Panc1 (cell line): ENCODE measurements around the gene RER1. TPM values are rescaled to one million over a fixed set of nuclear protein-coding genes. Genes with fewer than 3 reads are reported as not detected.

Source experiments
- ATAC-seq: fragments of 200-7000 bp; cut with Tn5 transposase; 2 replicates; pipeline ENCODE4 v1.9.1; 2020; ENCODE audit warnings: mild to moderate bottlenecking, moderate library complexity
- BruUV-seq: library from RNA; stranded (reverse); fragments of 400-500 nt; replicated peaks from 2 replicates; lab custom pipeline; 2021; lab: Mats Ljungman, UMichigan
- CTCF ChIA-PET: fragments of 300-600 bp; sonication (Branson Sonifier 250); formaldehyde crosslinking; loops from one replicate; lab custom pipeline; 2022; ENCODE audit warnings: antibody characterized with exemption; lab: Charles Lee
- POLR2A ChIA-PET: fragments of 300-600 bp; sonication (Branson Sonifier 250); formaldehyde crosslinking; loops from one replicate; lab custom pipeline; 2022; ENCODE audit warnings: antibody characterized with exemption; lab: Charles Lee
- DNase-seq: peaks from one replicate; pipeline ENCODE4 v3.0.0-alpha.2; 2010; ENCODE audit warnings: low read depth, low spot score
- H3K27ac ChIP-seq: 2 replicates; pipeline ENCODE4 v1.5.1; 2011; ENCODE audit warnings: mild to moderate bottlenecking, low read length, inconsistent platforms
- H3K27me3 ChIP-seq: fragments of 200-500 bp; sonication (Bioruptor generic); 2 replicates; pipeline ENCODE4 v1.6.0; 2014; ENCODE audit warnings: low read length, inconsistent platforms; ENCODE audit not compliant: control insufficient read depth, insufficient read depth
- H3K36me3 ChIP-seq: fragments of 200-500 bp; sonication (Bioruptor generic); 2 replicates; pipeline ENCODE4 v1.5.1; 2014; ENCODE audit warnings: inconsistent platforms, mild to moderate bottlenecking, low read length, moderate library complexity; ENCODE audit not compliant: control insufficient read depth, insufficient read depth
- H3K4me1 ChIP-seq: 2 replicates; pipeline ENCODE4 v1.5.1; 2011; ENCODE audit warnings: inconsistent platforms, mild to moderate bottlenecking, low read length, moderate library complexity; ENCODE audit not compliant: control insufficient read depth, insufficient read depth
- H3K4me3 ChIP-seq, 2 experiments: 2 replicates each; pipeline ENCODE4 v1.5.1; 2011 to 2012; ENCODE audit warnings: low read depth in 2 of 2, low read length in 2 of 2, mild to moderate bottlenecking in 2 of 2, inconsistent platforms in 1 of 2, moderate library complexity in 1 of 2
- H3K9me3 ChIP-seq: fragments of 200-500 bp; sonication (Bioruptor generic); 2 replicates; pipeline ENCODE4 v1.5.1; 2014; ENCODE audit warnings: low read depth, mild to moderate bottlenecking, inconsistent platforms, low read length, moderate library complexity; ENCODE audit not compliant: control insufficient read depth, insufficient read depth
- CTCF ChIP-seq: fragments of 450-650 bp; IDR thresholded peaks from 2 replicates; pipeline ENCODE4 v1.5.1; 2017; ENCODE audit warnings: mild to moderate bottlenecking
- POLR2AphosphoS5 ChIP-seq: IDR thresholded peaks from 2 replicates; pipeline ENCODE4 v1.6.1; 2012; ENCODE audit warnings: mild to moderate bottlenecking, low read depth, low read length, moderate library complexity
- REST ChIP-seq, 2 experiments: IDR thresholded peaks; 2 replicates each; pipeline ENCODE4 v1.6.1; 2011 to 2012; ENCODE audit warnings: low read depth in 2 of 2, control low read depth in 1 of 2, low read length in 1 of 2, mild to moderate bottlenecking in 1 of 2, moderate library complexity in 1 of 2; ENCODE audit not compliant: insufficient read depth in 1 of 2
- SIN3A ChIP-seq: IDR thresholded peaks from 2 replicates; pipeline ENCODE4 v1.6.1; 2012; ENCODE audit warnings: low read depth, mild to moderate bottlenecking, low read length, moderate library complexity, borderline replicate concordance; ENCODE audit not compliant: insufficient read depth
- TCF7L2 ChIP-seq: IDR thresholded peaks from 2 replicates; pipeline ENCODE4 v1.6.1; 2011; ENCODE audit warnings: mild to moderate bottlenecking, low read depth, low read length, inconsistent platforms
- in situ Hi-C: cut with HindIII; loops from 2 replicates; pipeline ENCODE4 v1.10.0; 2016; ENCODE audit warnings: low sequenced_read_pairs, low pct_unique_long_range_greater_than_20kb
- intact Hi-C: fragments of 100-400 bp; cut with micrococcal nuclease; formaldehyde crosslinking; loops from one replicate; pipeline ENCODE4 v1.10.0; 2022; ENCODE audit not compliant: unreplicated experiment
- total RNA-seq: library from RNA; stranded (reverse); gene quantifications from one replicate; pipeline ENCODE4 v1.2.1, GENCODE V29; 2021; ENCODE audit not compliant: unreplicated experiment

The RER1 gene
- total RNA-seq, 1 experiment from 2014 or later: 235 TPM

DNA sequence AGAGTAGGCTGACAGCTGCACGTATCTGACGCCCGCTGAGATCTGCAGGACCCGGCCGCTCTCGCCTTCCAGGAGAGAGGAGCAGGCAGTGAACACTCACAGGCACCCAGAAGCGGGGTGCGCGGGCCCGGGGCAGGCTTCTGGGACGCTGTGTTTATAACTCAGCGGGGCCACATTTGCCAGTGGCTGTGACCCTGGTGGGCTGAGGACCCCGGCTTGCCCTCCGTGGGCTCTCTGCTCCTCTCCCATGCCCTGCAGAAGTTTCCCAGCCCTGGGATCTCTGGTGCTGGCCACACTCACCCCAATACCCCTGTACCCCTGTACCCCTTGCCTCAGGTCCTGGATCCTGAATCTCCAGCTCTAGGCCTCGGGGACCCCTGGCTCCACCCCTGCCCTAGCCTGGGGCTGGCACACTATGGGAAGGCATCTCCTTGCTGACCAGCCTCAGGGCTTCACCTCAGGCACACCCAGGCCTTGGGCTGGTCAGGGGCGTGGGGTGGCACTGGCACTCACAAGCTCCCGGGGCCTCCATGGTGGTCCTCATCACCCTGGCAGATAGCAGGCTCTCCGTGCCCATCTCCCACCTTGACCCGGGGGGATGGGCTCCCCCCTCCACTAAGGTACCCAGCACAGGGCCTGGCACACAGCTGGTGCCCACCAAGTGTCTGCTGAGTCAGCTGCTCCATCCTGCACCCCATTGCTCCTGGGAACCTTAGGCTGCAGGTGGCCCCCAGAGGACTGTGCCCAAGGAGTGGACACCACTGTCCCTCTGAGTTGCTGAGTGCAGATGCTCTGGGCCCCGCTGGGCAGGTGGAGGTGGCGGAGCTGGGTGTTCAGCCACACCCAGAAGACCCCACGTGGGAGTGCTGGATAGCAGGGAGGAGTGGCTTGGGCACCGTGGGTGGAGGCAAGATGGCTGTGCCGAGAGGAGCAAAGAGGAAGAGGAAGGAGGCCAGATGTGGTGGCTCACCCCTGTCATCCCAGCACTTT is 32.7 kb upstream of the RER1 start:
- ChIA-PET CTCF (no interaction called here), POLR2A (no interaction called here)
- Histone ChIP-seq H3K27ac (no peak overlapping the region), H3K4me3 (no peak overlapping the region), H3K27me3 (no peaks in the 10 kb centered on the region), H3K4me1 (no peaks in the 10 kb centered on the region; the same call in 1 of the 2 replicates), H3K9me3 (no peaks in the 10 kb centered on the region), H3K36me3 (no peaks in the 10 kb centered on the region)
- no peak for DNase-seq
- BruUV-seq: no TSS peak
- no peak for ATAC-seq
- no peak for TF ChIP-seq REST (IDR thresholded peaks at IDR 0.05; ENCODE audit: insufficient read depth in 1 of 2, low read depth in 2 of 2, low read length in 1 of 2)
- TF ChIP-seq TCF7L2: no peak
- no peak for TF ChIP-seq CTCF
- intact Hi-C loops: no loop called here
- in situ Hi-C loops: no loop called here

DNA sequence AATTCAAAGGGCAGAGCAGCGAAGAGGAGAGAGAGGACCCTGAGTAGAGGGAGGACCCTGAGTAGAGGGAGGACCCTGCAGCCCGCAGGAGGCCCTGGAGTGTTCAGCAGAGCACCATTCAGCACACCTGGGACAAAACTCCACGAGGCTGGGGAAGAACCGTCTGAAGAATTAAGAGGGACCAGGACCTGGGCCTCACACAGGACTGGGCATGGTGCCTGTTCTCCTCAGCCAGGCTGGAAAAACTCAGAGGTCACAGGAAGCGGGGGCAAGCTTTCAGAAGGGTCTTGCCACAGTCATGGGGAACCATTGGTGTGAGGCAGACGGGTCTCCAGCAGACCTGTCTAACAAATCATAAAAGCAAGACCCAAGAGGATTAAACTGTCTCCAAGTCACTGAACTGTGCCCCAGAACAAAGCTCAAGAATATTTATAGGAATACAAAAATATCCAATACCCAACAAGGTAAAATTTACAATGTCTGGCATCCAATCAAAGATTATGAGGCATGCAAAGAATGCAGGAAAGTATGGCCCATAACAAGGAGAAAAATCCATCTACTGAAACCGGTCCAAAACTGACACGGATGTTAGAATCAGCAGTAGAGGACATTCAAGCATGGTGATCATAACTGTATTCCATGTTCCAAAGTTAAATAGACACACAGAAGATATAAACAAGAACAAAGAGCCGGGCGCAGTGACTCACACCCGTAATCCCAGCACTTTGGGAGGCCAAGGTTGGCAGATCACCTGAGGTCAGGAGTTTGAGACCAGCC is 30.9 kb upstream of the RER1 start:
- BruUV-seq: no TSS peak
- no peaks in the 10 kb centered on the region for H3K9me3 ChIP-seq
- ATAC-seq: no peak
- H3K36me3 ChIP-seq: no peaks in the 10 kb centered on the region
- H3K27me3 ChIP-seq: no peaks in the 10 kb centered on the region
- ChIA-PET CTCF (no interaction called here), POLR2A (no interaction called here)
- no peak for DNase-seq
- H3K4me1 ChIP-seq: no peaks in the 10 kb centered on the region; the same call in 1 of the 2 replicates
- TF ChIP-seq SIN3A: no peak
- no peak for TF ChIP-seq POLR2AphosphoS5
- no peak for TF ChIP-seq CTCF
- TF ChIP-seq REST (IDR thresholded peaks at IDR 0.05; ENCODE audit: insufficient read depth in 1 of 2, low read depth in 2 of 2, low read length in 1 of 2): no peak
- TF ChIP-seq TCF7L2: no peak
- in situ Hi-C loops (no loop called here), intact Hi-C loops (no loop called here)
- H3K4me3 ChIP-seq: no peak overlapping the region
- H3K27ac ChIP-seq: no peak overlapping the region
